HL-60 (cell line): ENCODE data around the gene TBX5.
"Not testable (repeated sequence)": the region's sequence is repeated elsewhere in the genome, so short reads cannot be mapped to it uniquely, and the experiment has no call there.

Experiments used
- DNase-seq, 2 experiments: peaks; one replicate each; pipeline ENCODE4 v3.0.0-alpha.2; 2010 to 2020; ENCODE audit warnings: low read depth in 1 of 2, low spot score in 1 of 2
- H3K27ac ChIP-seq: fragments of 250-450 bp; sonication (Bioruptor Pico); replicated peaks from 2 replicates; pipeline ENCODE4 v1.5.1; 2020; ENCODE audit warnings: mild to moderate bottlenecking, moderate library complexity
- H3K27me3 ChIP-seq: fragments of 250-450 bp; sonication (Bioruptor Pico); 2 replicates; pipeline ENCODE4 v1.5.1; 2021; ENCODE audit warnings: mild to moderate bottlenecking, moderate library complexity; ENCODE audit not compliant: insufficient read depth, poor library complexity, severe bottlenecking
- H3K4me3 ChIP-seq: replicated peaks from 2 replicates; pipeline ENCODE4 v1.5.1; 2011; ENCODE audit warnings: mild to moderate bottlenecking, control low read depth, low read length; ENCODE audit not compliant: insufficient read depth
- GABPA ChIP-seq: IDR thresholded peaks from 2 replicates; pipeline ENCODE4 v1.6.1; 2012; ENCODE audit warnings: low read depth
- POLR2AphosphoS5 ChIP-seq: IDR thresholded peaks from 2 replicates; pipeline ENCODE4 v1.6.1; 2012; ENCODE audit warnings: low read depth
- SPI1 ChIP-seq: IDR thresholded peaks from 2 replicates; pipeline ENCODE4 v1.6.1; 2012; ENCODE audit warnings: low read depth, mild to moderate bottlenecking, borderline replicate concordance
- TF ChIP-seq, protein P1 (sequence below): IDR thresholded peaks from one replicate; pipeline ENCODE4 v1.5.1; 2011; ENCODE audit warnings: low read length, control low read depth, inconsistent platforms; ENCODE audit not compliant: insufficient read depth
- TF ChIP-seq, protein P2 (sequence below): IDR thresholded peaks from 2 replicates; pipeline ENCODE4 v1.6.1; 2012; ENCODE audit warnings: low read depth; ENCODE audit not compliant: insufficient replicate concordance

Gene TBX5

DNA sequence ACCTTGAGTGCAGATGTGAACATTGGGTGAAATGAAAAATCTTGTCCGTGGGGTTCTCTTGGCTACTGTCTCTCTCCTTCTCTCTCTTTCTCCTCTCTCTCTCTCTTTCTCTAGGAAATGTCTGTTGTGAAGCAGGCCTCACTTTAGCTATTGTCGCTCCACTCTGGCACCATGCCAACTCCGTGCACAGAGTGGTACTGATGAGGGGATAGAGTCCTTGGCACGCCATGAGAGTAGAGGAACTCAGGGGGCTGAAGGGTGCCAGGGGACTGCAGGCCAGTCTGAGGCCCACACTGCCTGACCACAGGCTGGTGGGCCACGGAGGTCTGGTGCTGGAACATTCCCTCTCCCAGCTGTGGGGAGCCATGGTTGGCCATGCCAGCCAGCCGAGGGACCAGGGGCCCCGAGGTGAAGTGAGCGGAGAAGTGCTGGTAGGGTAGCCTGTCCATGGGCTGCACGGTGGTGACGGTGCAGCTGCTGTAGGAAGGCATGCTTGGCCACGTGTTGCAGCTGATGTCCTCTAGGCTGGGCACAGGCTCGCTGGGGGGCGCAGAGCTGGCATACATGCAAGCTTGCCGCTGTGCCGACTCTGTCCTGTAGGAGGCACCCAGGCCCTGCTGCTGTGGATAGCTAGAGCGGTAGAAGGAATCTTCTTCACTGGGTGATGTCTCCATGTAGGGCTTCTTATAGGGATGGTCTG is 50.4 kb downstream of the TBX5 start:
- peak in 1 of 2 experiments; percentile 13 for DNase-seq
- Histone ChIP-seq H3K4me3 (no peak overlapping the region), H3K27me3 (peaks cover 4% of the 10 kb centered on the region), H3K27ac (no peak overlapping the region)
- TF ChIP-seq, protein P1, sequence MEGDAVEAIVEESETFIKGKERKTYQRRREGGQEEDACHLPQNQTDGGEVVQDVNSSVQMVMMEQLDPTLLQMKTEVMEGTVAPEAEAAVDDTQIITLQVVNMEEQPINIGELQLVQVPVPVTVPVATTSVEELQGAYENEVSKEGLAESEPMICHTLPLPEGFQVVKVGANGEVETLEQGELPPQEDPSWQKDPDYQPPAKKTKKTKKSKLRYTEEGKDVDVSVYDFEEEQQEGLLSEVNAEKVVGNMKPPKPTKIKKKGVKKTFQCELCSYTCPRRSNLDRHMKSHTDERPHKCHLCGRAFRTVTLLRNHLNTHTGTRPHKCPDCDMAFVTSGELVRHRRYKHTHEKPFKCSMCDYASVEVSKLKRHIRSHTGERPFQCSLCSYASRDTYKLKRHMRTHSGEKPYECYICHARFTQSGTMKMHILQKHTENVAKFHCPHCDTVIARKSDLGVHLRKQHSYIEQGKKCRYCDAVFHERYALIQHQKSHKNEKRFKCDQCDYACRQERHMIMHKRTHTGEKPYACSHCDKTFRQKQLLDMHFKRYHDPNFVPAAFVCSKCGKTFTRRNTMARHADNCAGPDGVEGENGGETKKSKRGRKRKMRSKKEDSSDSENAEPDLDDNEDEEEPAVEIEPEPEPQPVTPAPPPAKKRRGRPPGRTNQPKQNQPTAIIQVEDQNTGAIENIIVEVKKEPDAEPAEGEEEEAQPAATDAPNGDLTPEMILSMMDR = no peak
- TF ChIP-seq SPI1 = no peak
- no peak for TF ChIP-seq GABPA

DNA sequence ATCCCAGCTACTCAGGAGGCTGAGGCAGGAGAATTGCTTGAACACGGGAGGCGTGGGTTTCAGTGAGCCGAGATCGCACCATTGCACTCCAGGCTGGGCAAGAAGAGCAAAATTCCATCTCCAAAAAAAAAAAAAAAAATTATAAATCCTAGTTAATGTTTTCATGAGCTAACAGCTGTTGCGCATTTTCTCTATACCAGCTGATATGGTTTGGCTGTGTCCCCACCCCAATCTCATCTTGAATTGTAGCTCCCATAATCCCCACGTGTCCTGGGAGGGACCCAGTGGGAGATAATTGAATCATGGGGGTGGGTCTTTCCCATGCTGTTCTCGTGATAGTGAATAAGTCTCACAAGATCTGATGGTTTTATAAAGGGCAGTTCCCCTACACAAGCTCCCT is 56.7 kb downstream of the TBX5 start:
- not testable (repeated sequence) for DNase-seq, H3K4me3 ChIP-seq, H3K27me3 ChIP-seq, H3K27ac ChIP-seq

DNA sequence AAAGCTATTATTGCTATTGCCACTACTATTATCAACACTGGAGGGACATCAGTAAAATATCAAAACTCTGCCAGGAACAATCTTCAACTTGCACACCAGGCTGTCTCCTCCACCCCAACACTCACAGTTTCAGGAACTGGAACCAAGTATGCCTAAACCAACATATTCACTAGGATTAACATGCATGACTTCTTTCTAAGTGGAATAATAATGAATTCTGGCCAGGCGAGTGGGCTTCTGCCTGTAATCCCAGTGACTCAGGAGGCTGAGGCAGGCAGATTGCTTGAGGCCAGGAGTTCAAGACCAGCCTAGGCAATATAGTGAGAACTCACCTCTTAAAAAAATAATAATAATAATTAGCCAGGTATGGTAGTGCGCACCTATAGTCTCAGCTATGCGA is 58.1 kb downstream of the TBX5 start:
- TF ChIP-seq GABPA (no peak), POLR2AphosphoS5 (no peak), SPI1 (no peak)
- TF ChIP-seq, protein P2, sequence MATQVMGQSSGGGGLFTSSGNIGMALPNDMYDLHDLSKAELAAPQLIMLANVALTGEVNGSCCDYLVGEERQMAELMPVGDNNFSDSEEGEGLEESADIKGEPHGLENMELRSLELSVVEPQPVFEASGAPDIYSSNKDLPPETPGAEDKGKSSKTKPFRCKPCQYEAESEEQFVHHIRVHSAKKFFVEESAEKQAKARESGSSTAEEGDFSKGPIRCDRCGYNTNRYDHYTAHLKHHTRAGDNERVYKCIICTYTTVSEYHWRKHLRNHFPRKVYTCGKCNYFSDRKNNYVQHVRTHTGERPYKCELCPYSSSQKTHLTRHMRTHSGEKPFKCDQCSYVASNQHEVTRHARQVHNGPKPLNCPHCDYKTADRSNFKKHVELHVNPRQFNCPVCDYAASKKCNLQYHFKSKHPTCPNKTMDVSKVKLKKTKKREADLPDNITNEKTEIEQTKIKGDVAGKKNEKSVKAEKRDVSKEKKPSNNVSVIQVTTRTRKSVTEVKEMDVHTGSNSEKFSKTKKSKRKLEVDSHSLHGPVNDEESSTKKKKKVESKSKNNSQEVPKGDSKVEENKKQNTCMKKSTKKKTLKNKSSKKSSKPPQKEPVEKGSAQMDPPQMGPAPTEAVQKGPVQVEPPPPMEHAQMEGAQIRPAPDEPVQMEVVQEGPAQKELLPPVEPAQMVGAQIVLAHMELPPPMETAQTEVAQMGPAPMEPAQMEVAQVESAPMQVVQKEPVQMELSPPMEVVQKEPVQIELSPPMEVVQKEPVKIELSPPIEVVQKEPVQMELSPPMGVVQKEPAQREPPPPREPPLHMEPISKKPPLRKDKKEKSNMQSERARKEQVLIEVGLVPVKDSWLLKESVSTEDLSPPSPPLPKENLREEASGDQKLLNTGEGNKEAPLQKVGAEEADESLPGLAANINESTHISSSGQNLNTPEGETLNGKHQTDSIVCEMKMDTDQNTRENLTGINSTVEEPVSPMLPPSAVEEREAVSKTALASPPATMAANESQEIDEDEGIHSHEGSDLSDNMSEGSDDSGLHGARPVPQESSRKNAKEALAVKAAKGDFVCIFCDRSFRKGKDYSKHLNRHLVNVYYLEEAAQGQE = no peak
- TF ChIP-seq, protein P1 = no peak
- DNase-seq = no peak
- Histone ChIP-seq H3K4me3 (no peak overlapping the region), H3K27ac (no peak overlapping the region), H3K27me3 (no peaks in the 10 kb centered on the region)

DNA sequence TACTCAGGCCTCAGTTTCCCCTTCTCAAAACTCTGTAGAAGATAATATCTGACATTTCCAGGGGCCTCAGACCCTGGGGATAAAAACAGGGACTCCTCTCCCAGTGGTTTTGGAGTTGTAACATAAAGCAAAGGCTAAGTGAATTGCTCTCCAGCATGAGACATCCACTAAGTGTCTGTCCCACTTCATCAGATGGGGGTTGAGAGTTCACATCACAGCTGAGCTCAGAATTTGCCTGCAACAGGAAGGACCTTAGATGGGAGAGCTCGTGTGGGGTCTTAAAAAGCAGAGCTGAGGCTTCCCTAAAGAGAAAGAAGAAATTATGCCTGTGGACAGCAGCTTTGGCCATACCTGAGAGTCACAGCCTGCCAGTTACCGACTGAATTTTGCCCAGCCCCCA is 61.1 kb downstream of the TBX5 start:
- no peak overlapping the region for H3K4me3 ChIP-seq
- TF ChIP-seq, protein P1 = no peak
- TF ChIP-seq, protein P2 = no peak
- TF ChIP-seq POLR2AphosphoS5 = no peak
- TF ChIP-seq SPI1 = no peak

More for the DNA sequence above, 61.1 kb downstream of the TBX5 start:
- Histone ChIP-seq H3K27ac (no peak overlapping the region), H3K27me3 (no peaks in the 10 kb centered on the region)
- no peak for DNase-seq
